Type B pancreatic cell (in vitro differentiated cells): ENCODE results near the gene FAM240B. TPM values are rescaled to one million over a fixed set of nuclear protein-coding genes. Genes with fewer than 3 reads are reported as not detected.

Source experiments
- DNase-seq: peaks from one replicate; pipeline ENCODE4 v3.0.0; 2021; ENCODE audit warnings: mixed read lengths; ENCODE audit not compliant: unreplicated experiment; ENCODE audit errors: extremely low spot score
- H3K27ac Mint-ChIP-seq: 2 replicates; pipeline ENCODE4 v1.8.0; 2021; ENCODE audit warnings: mild to moderate bottlenecking, mixed read lengths
- H3K27me3 Mint-ChIP-seq: 2 replicates; pipeline ENCODE4 v1.8.0; 2021; ENCODE audit warnings: mixed read lengths
- H3K36me3 Mint-ChIP-seq: 2 replicates; pipeline ENCODE4 v1.8.0; 2021; ENCODE audit warnings: mixed read lengths
- H3K4me1 Mint-ChIP-seq: one replicate; pipeline ENCODE4 v1.8.0; 2021; ENCODE audit warnings: mixed read lengths; ENCODE audit not compliant: unreplicated experiment
- H3K4me3 Mint-ChIP-seq: 2 replicates; pipeline ENCODE4 v1.8.0; 2021; ENCODE audit warnings: mild to moderate bottlenecking, mixed read lengths
- H3K9me3 Mint-ChIP-seq: 2 replicates; pipeline ENCODE4 v1.8.0; 2021; ENCODE audit warnings: mixed read lengths
- total RNA-seq: library from RNA; stranded (reverse); gene quantifications from 2 replicates; pipeline ENCODE4 v1.2.1, GENCODE V29; 2021; ENCODE audit warnings: low replicate concordance
- TF ChIP-seq, protein P1 (sequence below): fragments of 200-600 bp; sonication (generic); conservative IDR thresholded peaks from 2 replicates; pipeline ENCODE4 v1.5.0; 2021; ENCODE audit warnings: antibody characterized with exemption, mild to moderate bottlenecking

The FAM240B gene
- total RNA-seq, 1 donor from 2014 or later: not detected

- no peak for DNase-seq
- H3K4me1 Mint-ChIP-seq: peaks cover 11% of the 10 kb centered on the region
- no peaks in the 10 kb centered on the region for H3K36me3 Mint-ChIP-seq
- no peaks in the 10 kb centered on the region for H3K9me3 Mint-ChIP-seq
- TF ChIP-seq, protein P1, sequence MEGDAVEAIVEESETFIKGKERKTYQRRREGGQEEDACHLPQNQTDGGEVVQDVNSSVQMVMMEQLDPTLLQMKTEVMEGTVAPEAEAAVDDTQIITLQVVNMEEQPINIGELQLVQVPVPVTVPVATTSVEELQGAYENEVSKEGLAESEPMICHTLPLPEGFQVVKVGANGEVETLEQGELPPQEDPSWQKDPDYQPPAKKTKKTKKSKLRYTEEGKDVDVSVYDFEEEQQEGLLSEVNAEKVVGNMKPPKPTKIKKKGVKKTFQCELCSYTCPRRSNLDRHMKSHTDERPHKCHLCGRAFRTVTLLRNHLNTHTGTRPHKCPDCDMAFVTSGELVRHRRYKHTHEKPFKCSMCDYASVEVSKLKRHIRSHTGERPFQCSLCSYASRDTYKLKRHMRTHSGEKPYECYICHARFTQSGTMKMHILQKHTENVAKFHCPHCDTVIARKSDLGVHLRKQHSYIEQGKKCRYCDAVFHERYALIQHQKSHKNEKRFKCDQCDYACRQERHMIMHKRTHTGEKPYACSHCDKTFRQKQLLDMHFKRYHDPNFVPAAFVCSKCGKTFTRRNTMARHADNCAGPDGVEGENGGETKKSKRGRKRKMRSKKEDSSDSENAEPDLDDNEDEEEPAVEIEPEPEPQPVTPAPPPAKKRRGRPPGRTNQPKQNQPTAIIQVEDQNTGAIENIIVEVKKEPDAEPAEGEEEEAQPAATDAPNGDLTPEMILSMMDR: no peak
- no peak overlapping the region for H3K27ac Mint-ChIP-seq
- peaks cover 3% of the 10 kb centered on the region for H3K27me3 Mint-ChIP-seq
- no peak overlapping the region for H3K4me3 Mint-ChIP-seq
Measured at GRCh38 chr9:38644601-38645000, 75.3 kb downstream of the FAM240B start.

Other genes starting within 250 kb of the FAM240B start
- gene ANKRD18A, start 99.5 kb downstream of the FAM240B start, total RNA-seq: 4.3 and 7.1 TPM in 2 replicates